ENCODE measurements around the gene SHISA5. TPM values are rescaled to one million over a fixed set of nuclear protein-coding genes. Genes with fewer than 3 reads are reported as not detected.

SHISA5 gene
- total RNA-seq, 1 experiment from 2014 or later: 137 TPM

DNA sequence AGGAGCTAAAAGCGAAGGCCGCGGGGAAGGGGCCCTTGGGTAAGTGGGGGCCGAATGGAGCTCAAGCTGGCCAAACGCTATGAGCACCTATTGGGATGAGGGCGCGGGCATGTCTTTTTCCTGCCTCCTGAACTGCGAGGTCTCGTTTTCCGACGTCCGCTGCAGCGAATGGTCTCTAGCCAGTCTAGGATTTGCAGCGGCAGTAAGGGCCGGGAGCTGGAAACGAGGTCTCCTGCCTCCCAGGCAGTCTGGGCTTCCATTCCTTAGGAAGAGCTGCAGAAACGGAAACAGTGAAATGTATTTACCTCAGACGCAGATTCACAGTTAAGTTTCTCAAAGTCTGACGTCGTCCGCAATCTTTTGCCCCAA, 63.4 kb downstream of the SHISA5 start:
- ATAC-seq: no peak
- Mint-ChIP-seq H3K9me3 (no peaks in the 10 kb centered on the region), H3K4me3 (peak overlapping the region; percentile 99), H3K4me1 (peaks cover 20% of the 10 kb centered on the region), H3K36me3 (peaks cover 25% of the 10 kb centered on the region), H3K27me3 (ENCODE audit: low read depth) (no peaks in the 10 kb centered on the region), H3K27ac (peak overlapping the region; percentile 99)
- CTCF ChIA-PET: interaction anchor here (0.7 to 2.3 kb wide), 8 partner anchors 11 to 300 kb away, joined by 3 to 17 read pairs (median 6); partner anchors contain the start of genes PLXNB1 and SLC26A6
- POLR2A ChIA-PET: interaction anchor here (0.7 to 2.2 kb wide), 4 partner anchors 10 to 72 kb away, joined by 4 to 15 read pairs (median 6); partner anchors contain the start of gene PLXNB1
- DNase-seq (ENCODE audit: low spot score): no peak
- TF ChIP-seq, protein P1, sequence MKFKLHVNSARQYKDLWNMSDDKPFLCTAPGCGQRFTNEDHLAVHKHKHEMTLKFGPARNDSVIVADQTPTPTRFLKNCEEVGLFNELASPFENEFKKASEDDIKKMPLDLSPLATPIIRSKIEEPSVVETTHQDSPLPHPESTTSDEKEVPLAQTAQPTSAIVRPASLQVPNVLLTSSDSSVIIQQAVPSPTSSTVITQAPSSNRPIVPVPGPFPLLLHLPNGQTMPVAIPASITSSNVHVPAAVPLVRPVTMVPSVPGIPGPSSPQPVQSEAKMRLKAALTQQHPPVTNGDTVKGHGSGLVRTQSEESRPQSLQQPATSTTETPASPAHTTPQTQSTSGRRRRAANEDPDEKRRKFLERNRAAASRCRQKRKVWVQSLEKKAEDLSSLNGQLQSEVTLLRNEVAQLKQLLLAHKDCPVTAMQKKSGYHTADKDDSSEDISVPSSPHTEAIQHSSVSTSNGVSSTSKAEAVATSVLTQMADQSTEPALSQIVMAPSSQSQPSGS (CRISPR knock-in tag; IDR thresholded peaks at IDR 0.05; ENCODE audit: borderline replicate concordance, low read depth): no peak
- TF ChIP-seq CBFB (CRISPR knock-in tag; IDR thresholded peaks at IDR 0.05; ENCODE audit: low read depth): 0 out of 2 replicates have a peak, but pooled peaks have one; percentile 11

DNA sequence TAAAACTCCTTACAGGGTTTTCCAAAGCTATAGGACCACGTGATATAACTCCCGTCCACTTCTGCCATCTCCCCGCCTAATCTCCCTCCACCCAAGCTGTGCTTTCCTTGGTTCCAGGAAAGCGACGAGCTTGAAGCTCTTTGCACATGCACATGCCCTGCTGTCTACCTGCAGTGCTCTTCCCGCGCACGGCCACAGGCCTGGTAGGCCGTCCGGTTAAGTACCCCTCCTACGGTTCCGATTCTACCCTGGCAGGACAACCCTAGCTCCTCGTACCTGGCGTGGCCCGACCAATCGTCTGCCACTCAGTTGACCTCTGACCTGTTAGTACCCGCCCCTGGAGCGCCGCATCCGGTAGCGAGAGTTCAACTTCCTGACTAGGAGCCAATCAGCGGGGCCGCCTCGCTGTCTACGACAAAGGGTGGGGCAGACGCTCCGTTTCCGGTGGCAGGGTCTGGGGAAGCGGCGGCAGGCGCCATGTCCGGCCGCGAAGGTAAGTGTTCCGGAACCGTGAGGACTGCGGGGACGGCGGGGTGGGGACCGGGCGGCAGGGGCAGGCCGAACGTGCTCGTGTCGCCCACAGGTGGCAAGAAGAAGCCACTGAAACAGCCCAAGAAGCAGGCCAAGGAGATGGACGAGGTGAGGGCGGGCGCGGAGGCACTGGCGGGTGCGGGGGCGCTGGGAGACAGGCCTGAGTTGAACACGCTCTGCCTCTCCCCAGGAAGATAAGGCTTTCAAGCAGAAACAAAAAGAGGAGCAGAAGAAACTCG, 64.0 kb downstream of the SHISA5 start, which contains the start of the genes CCDC51 and TMA7:
CCDC51 (minus strand) TSS at position 300 of the 770 bp plus-strand sequence. CDS start 4,991 bp downstream, outside the sequence.
TMA7 (plus strand) TSS at position 438 of the 770 bp plus-strand sequence; CDS start at position 478, 40 bp downstream.
- Mint-ChIP-seq H3K27ac (peak within 1 kb of the TSS; percentile 99), H3K36me3 (peaks cover 27% of the 10 kb centered on the region), H3K4me1 (peaks cover 17% of the 10 kb centered on the region), H3K9me3 (no peaks in the 10 kb centered on the region), H3K27me3 (ENCODE audit: low read depth) (no peaks in the 10 kb centered on the region), H3K4me3 (peak within 1 kb of the TSS; percentile 99)
- peak; percentile 99 for DNase-seq (ENCODE audit: low spot score)
- ATAC-seq: peak; percentile 95
- ChIA-PET POLR2A (interaction anchor here (1.0 to 2.2 kb wide), 5 partner anchors 10 to 222 kb away, joined by 3 to 15 read pairs (median 6); partner anchors contain the start of gene PLXNB1), CTCF (interaction anchor here (0.8 to 2.3 kb wide), 19 partner anchors 9 to 300 kb away, joined by 3 to 27 read pairs (median 7); partner anchors contain the start of genes CDC25A, NCKIPSD, PLXNB1 and SLC26A6)
- TF ChIP-seq RORB (CRISPR knock-in tag; IDR thresholded peaks at IDR 0.05) (no peak), ZNF263 (CRISPR knock-in tag; IDR thresholded peaks at IDR 0.05; ENCODE audit: low read depth) (no peak), HMGA2 (CRISPR knock-in tag; IDR thresholded peaks at IDR 0.05) (no peak), FOXJ3 (CRISPR knock-in tag; IDR thresholded peaks at IDR 0.05; ENCODE audit: borderline replicate concordance) (no peak), KAT7 (CRISPR knock-in tag; IDR thresholded peaks at IDR 0.05; ENCODE audit: borderline replicate concordance) (peak; percentile 84; the same call in 1 of the 2 replicates), JAZF1 (CRISPR knock-in tag; IDR thresholded peaks at IDR 0.05) (no peak), SP1 (CRISPR knock-in tag; conservative IDR thresholded peaks at IDR 0.05) (peak; percentile 95), NFATC4 (CRISPR knock-in tag; IDR thresholded peaks at IDR 0.05) (no peak), ZNF232 (CRISPR knock-in tag; IDR thresholded peaks at IDR 0.05) (peak; percentile 95), GABPB1 (CRISPR knock-in tag; IDR thresholded peaks at IDR 0.05) (peak; percentile 71), NFE2L1 (CRISPR knock-in tag; IDR thresholded peaks at IDR 0.05) (peak; percentile 65)
- TF ChIP-seq, protein P2, sequence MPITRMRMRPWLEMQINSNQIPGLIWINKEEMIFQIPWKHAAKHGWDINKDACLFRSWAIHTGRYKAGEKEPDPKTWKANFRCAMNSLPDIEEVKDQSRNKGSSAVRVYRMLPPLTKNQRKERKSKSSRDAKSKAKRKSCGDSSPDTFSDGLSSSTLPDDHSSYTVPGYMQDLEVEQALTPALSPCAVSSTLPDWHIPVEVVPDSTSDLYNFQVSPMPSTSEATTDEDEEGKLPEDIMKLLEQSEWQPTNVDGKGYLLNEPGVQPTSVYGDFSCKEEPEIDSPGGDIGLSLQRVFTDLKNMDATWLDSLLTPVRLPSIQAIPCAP (CRISPR knock-in tag; IDR thresholded peaks at IDR 0.05): 0 out of 2 replicates have a peak, but pooled peaks have one; percentile 23
- TF ChIP-seq, protein P3, sequence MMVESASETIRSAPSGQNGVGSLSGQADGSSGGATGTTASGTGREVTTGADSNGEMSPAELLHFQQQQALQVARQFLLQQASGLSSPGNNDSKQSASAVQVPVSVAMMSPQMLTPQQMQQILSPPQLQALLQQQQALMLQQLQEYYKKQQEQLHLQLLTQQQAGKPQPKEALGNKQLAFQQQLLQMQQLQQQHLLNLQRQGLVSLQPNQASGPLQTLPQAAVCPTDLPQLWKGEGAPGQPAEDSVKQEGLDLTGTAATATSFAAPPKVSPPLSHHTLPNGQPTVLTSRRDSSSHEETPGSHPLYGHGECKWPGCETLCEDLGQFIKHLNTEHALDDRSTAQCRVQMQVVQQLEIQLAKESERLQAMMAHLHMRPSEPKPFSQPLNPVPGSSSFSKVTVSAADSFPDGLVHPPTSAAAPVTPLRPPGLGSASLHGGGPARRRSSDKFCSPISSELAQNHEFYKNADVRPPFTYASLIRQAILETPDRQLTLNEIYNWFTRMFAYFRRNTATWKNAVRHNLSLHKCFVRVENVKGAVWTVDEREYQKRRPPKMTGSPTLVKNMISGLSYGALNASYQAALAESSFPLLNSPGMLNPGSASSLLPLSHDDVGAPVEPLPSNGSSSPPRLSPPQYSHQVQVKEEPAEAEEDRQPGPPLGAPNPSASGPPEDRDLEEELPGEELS (CRISPR knock-in tag; IDR thresholded peaks at IDR 0.05): 0 out of 2 replicates have a peak, but pooled peaks have one; percentile 75
- TF ChIP-seq, protein P1 (CRISPR knock-in tag; IDR thresholded peaks at IDR 0.05; ENCODE audit: borderline replicate concordance, low read depth): no peak
- TF ChIP-seq, protein P4, sequence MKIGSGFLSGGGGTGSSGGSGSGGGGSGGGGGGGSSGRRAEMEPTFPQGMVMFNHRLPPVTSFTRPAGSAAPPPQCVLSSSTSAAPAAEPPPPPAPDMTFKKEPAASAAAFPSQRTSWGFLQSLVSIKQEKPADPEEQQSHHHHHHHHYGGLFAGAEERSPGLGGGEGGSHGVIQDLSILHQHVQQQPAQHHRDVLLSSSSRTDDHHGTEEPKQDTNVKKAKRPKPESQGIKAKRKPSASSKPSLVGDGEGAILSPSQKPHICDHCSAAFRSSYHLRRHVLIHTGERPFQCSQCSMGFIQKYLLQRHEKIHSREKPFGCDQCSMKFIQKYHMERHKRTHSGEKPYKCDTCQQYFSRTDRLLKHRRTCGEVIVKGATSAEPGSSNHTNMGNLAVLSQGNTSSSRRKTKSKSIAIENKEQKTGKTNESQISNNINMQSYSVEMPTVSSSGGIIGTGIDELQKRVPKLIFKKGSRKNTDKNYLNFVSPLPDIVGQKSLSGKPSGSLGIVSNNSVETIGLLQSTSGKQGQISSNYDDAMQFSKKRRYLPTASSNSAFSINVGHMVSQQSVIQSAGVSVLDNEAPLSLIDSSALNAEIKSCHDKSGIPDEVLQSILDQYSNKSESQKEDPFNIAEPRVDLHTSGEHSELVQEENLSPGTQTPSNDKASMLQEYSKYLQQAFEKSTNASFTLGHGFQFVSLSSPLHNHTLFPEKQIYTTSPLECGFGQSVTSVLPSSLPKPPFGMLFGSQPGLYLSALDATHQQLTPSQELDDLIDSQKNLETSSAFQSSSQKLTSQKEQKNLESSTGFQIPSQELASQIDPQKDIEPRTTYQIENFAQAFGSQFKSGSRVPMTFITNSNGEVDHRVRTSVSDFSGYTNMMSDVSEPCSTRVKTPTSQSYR (CRISPR knock-in tag; IDR thresholded peaks at IDR 0.05): peak; percentile 71; the same call in 1 of the 2 replicates
- TF ChIP-seq, protein P5, sequence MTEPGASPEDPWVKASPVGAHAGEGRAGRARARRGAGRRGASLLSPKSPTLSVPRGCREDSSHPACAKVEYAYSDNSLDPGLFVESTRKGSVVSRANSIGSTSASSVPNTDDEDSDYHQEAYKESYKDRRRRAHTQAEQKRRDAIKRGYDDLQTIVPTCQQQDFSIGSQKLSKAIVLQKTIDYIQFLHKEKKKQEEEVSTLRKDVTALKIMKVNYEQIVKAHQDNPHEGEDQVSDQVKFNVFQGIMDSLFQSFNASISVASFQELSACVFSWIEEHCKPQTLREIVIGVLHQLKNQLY (CRISPR knock-in tag; IDR thresholded peaks at IDR 0.05): 0 out of 2 replicates have a peak, but pooled peaks have one; percentile 78
- TF ChIP-seq, protein P6, sequence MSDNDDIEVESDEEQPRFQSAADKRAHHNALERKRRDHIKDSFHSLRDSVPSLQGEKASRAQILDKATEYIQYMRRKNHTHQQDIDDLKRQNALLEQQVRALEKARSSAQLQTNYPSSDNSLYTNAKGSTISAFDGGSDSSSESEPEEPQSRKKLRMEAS (CRISPR knock-in tag; IDR thresholded peaks at IDR 0.05): peak; percentile 97
- TF ChIP-seq, protein P7, sequence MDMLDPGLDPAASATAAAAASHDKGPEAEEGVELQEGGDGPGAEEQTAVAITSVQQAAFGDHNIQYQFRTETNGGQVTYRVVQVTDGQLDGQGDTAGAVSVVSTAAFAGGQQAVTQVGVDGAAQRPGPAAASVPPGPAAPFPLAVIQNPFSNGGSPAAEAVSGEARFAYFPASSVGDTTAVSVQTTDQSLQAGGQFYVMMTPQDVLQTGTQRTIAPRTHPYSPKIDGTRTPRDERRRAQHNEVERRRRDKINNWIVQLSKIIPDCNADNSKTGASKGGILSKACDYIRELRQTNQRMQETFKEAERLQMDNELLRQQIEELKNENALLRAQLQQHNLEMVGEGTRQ (CRISPR knock-in tag; IDR thresholded peaks at IDR 0.05): peak; percentile 63
- TF ChIP-seq, protein P8, sequence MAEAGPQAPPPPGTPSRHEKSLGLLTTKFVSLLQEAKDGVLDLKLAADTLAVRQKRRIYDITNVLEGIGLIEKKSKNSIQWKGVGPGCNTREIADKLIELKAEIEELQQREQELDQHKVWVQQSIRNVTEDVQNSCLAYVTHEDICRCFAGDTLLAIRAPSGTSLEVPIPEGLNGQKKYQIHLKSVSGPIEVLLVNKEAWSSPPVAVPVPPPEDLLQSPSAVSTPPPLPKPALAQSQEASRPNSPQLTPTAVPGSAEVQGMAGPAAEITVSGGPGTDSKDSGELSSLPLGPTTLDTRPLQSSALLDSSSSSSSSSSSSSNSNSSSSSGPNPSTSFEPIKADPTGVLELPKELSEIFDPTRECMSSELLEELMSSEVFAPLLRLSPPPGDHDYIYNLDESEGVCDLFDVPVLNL (CRISPR knock-in tag; IDR thresholded peaks at IDR 0.05; ENCODE audit: borderline replicate concordance, low read depth): no peak
